ENCODE data around the gene ITGB2. TPM values are rescaled to one million over a fixed set of nuclear protein-coding genes. Genes with fewer than 3 reads are reported as not detected.
"Not testable (repeated sequence)": the region's sequence is repeated elsewhere in the genome, so short reads cannot be mapped to it uniquely, and the experiment has no call there.

ITGB2 gene
- total RNA-seq, 1 experiment from 2014 or later: 120 TPM

DNA sequence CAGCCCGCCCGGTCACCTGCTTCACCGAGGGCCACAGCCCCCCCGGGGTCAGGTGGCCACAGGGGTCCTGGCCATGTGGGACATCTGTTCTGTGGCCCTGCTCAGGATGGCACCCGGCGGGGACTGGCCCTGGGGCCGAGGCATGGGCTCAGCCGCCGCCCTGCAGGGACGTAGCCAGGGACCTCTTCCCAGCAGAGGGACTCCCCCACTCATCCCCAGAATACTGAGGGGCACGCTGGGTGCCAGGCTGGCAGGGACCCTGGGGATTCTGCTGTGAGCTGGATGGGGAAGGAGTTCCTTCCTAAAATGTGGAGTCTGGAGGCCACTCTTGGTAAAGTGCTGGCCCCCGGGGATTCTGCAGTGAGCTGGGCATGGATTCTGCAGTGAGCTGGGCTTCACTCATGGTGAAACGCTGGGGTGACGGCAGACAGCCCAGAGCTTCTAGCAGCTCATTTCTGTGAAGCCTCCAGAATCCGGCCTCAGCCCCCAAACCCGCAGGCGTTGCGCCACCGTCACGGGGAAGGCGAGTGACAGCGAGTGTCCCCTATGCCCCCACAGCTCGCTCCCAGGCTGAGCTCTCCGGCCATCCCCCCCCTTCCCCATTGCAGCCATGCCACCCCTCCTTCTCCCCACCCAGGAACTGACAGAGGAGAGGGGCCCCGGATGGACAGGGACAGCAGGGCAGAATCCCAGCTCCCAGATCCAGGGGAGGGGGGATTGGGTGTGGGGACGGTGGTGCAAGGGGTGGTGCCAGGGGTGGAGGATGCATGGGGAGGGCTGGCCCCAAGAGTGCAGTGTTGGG is 1.4 kb downstream of the ITGB2 start:
- peaks cover 40% of the 10 kb centered on the region for H3K4me1 ChIP-seq (replicated peaks)
- H3K27ac ChIP-seq: no peak overlapping the region
- H3K4me3 ChIP-seq: no peak overlapping the region
- DNase-seq (ENCODE audit: low read depth in 1 of 2, low spot score in 2 of 2): no peak
- H3K9me3 ChIP-seq (replicated peaks): no peaks in the 10 kb centered on the region
- H3K27me3 ChIP-seq (replicated peaks): no peaks in the 10 kb centered on the region
- peaks cover 26% of the 10 kb centered on the region for H3K36me3 ChIP-seq

DNA sequence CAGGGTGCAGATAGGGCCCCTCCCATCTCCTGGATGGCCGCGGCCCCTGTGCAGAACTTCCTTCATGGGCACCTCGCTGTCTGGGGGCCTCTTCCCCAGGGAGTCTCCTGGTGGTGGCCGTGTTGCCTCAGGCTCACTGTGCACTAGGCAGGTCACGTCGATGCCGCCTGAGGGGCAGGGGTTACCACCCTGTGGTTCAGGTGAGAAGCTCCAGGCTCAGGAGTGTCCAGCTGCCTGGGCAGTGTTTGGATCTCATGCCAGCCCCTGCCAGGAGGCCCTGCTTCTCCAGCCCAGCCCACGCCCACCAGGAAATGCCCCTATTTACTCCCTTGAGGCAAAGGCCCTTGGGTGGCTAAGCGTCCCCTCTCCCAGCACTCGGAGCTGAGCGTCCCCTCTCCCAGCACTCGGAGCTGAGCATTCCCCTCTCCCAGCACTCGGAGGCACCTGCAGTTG is 2.1 kb downstream of the ITGB2 start:
- Histone ChIP-seq H3K4me3 (no peak overlapping the region), H3K4me1 (replicated peaks) (peaks cover 42% of the 10 kb centered on the region)
- DNase-seq (ENCODE audit: low read depth in 1 of 2, low spot score in 2 of 2): no peak

DNA sequence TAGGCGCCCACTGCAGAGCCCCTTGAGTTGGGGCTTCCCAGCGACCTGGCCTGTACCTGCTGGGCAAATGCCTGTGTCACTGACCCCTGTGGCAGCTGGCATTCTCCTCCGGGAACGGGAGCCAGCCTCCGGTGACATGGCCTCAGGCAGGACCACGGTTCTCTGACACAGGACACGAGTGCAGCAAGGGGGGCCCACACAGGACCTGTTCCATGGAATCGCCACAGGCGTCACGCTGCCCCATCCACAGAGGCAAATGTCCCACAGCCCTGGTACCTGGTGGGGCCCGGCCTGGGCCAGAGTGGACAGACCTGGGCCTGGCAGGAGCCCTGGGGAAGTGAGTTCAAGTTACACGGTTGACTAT is 2.6 kb downstream of the ITGB2 start:
- H3K4me3 ChIP-seq: no peak overlapping the region
- no peak for DNase-seq (ENCODE audit: low read depth in 1 of 2, low spot score in 2 of 2)
- H3K27me3 ChIP-seq (replicated peaks): no peaks in the 10 kb centered on the region
- peaks cover 47% of the 10 kb centered on the region for H3K4me1 ChIP-seq (replicated peaks)
- H3K27ac ChIP-seq: no peak overlapping the region
- H3K9me3 ChIP-seq (replicated peaks): no peaks in the 10 kb centered on the region
- peaks cover 19% of the 10 kb centered on the region for H3K36me3 ChIP-seq

More for the DNA sequence above, 2.1 kb downstream of the ITGB2 start:
- H3K9me3 ChIP-seq (replicated peaks): no peaks in the 10 kb centered on the region
- H3K27ac ChIP-seq: no peak overlapping the region
- H3K27me3 ChIP-seq (replicated peaks): no peaks in the 10 kb centered on the region
- H3K36me3 ChIP-seq: peaks cover 22% of the 10 kb centered on the region

DNA sequence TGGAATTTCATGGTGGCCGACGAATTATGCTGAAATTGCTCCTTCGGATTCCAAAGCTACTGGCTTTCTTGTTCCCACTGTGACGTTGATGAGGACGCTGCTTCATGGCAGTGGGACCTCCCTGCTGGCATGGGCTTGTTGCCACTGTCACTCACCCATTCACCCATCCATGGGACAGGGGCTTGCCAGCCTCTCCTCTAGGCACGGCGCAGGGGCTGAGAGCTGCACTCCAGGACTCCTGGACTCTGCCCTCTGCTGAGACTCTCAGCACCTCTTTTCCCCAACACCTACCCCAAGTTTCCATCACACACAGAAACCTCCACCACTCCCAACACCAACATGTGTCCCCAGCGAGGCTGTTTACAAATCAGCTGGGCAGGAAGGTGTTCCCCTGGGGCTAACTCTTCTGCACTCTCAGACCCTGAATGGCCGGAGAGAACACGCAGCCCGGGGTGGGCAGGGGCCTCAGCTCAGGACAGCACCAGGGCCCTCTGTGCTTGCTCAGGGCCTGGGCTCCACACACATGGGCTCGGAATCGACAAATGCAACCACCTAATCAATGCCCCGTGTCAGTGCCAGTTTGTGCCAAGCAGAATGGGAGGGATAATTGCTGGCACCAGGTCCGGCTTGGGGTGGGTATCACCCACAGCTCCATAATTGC is 3.1 kb downstream of the ITGB2 start:
- Histone ChIP-seq H3K9me3 (replicated peaks) (no peaks in the 10 kb centered on the region), H3K4me1 (replicated peaks) (peaks cover 49% of the 10 kb centered on the region), H3K36me3 (peaks cover 19% of the 10 kb centered on the region), H3K27me3 (replicated peaks) (no peaks in the 10 kb centered on the region), H3K27ac (0 out of 2 replicates have a peak overlapping the region, but pooled peaks have one; percentile 27), H3K4me3 (no peak overlapping the region)
- DNase-seq (ENCODE audit: low read depth in 1 of 2, low spot score in 2 of 2): no peak

DNA sequence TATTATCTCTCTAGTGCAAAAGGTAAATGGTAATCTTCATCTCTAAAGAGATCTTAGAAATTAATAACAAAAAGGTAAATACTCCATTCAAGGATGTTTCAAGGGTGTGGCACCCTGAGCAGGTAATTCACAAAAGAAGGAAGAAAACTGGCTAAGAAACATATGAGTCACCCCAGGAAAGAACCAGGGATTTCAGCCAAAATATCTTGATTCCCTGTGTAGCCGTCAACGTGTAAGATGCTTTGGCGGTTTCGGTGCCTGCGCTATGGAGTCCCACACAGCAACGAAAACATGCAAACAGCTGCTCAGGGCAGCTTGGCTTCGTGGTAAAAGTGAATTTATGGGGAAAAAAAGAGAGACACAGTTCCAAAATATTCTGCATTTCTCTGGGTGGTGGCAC is 3.7 kb downstream of the ITGB2 start:
- 0 out of 2 replicates have a peak overlapping the region, but pooled peaks have one; percentile 27 for H3K27ac ChIP-seq
- no peak for DNase-seq (ENCODE audit: low read depth in 1 of 2, low spot score in 2 of 2)
- peaks cover 22% of the 10 kb centered on the region for H3K36me3 ChIP-seq
- H3K4me3 ChIP-seq: no peak overlapping the region
- peaks cover 55% of the 10 kb centered on the region for H3K4me1 ChIP-seq (replicated peaks)
- no peaks in the 10 kb centered on the region for H3K27me3 ChIP-seq (replicated peaks)
- H3K9me3 ChIP-seq (replicated peaks): no peaks in the 10 kb centered on the region

DNA sequence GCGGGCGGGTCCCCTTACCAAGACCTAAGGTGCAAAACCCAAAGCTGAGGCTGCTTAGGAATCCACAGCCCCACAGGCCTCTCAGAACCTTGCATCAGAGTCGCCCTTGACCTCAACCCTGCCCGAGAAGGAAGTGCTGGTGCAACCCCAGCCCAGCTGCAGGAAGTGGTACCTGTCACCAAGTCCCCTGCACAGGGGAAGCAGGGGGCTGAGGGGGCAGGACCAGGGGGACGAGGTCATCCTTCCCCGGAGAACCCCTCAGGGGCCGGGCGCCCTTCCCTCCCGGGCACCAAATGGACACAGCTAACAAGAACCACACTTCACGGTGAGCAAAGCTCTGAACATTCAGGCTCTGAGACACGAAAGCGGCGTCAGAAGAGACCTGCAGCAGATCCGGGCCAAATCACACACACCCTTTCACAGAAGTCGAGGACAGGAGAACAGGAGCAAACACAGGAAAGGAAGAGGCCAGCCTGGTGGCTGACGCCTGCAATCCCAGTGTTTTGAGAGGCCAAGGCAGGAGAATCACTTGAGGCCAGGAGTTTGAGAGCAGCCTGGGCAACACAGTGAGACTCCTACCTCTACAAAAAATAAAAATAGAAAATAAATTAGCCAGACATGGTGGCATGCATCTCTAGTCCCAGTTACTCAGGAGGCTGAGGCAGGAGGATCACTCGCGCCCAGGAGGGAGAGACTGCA is 6.4 kb downstream of the ITGB2 start:
- Histone ChIP-seq H3K9me3 (replicated peaks) (no peaks in the 10 kb centered on the region), H3K27me3 (replicated peaks) (no peaks in the 10 kb centered on the region), H3K36me3 (peaks cover 10% of the 10 kb centered on the region), H3K27ac (peak overlapping the region; percentile 88), H3K4me3 (no peak overlapping the region), H3K4me1 (replicated peaks) (peaks cover 76% of the 10 kb centered on the region)
- DNase-seq (ENCODE audit: low read depth in 1 of 2, low spot score in 2 of 2): no peak

DNA sequence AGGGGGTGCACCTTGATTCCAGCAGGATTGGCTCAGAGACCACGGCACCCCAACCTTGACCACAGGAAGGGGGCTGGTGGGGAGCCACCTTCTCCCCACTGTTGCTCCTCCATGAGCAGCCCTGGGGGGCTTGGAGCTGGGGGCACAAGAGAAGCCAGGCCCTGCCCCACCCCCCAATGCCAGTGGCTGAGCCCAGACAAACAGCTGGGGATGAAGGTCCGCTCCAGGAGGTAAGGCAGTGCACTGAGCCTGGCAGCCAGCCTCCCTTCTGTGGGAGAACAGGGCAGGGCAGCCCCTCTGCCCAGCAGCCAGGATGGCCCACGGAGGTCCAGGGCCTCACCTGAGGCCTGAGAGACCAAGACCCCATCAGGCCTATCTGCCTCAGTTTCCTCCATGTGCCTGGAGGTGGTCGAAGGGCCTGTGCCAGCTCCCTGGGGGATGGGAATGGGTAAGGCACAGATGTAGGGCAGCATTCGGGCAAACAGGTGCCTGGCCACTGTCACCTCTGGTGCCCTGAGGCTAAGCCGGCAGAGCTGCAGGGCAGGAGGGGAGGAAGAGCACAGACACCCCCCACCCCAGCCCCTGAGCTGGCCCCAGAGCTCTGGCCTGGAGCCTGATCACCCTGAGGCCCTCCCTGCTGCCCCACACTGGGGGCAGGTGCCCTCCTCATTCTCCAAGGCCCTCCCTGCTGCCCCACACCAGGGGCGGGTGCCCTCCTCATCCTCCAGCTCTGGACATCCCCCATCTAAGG is 7.1 kb downstream of the ITGB2 start:
- H3K27ac ChIP-seq: peak overlapping the region; percentile 88
- H3K27me3 ChIP-seq (replicated peaks): no peaks in the 10 kb centered on the region
- DNase-seq (ENCODE audit: low read depth in 1 of 2, low spot score in 2 of 2): no peak
- no peaks in the 10 kb centered on the region for H3K9me3 ChIP-seq (replicated peaks)
- peaks cover 76% of the 10 kb centered on the region for H3K4me1 ChIP-seq (replicated peaks)
- H3K4me3 ChIP-seq: no peak overlapping the region
- H3K36me3 ChIP-seq: peaks cover 13% of the 10 kb centered on the region

DNA sequence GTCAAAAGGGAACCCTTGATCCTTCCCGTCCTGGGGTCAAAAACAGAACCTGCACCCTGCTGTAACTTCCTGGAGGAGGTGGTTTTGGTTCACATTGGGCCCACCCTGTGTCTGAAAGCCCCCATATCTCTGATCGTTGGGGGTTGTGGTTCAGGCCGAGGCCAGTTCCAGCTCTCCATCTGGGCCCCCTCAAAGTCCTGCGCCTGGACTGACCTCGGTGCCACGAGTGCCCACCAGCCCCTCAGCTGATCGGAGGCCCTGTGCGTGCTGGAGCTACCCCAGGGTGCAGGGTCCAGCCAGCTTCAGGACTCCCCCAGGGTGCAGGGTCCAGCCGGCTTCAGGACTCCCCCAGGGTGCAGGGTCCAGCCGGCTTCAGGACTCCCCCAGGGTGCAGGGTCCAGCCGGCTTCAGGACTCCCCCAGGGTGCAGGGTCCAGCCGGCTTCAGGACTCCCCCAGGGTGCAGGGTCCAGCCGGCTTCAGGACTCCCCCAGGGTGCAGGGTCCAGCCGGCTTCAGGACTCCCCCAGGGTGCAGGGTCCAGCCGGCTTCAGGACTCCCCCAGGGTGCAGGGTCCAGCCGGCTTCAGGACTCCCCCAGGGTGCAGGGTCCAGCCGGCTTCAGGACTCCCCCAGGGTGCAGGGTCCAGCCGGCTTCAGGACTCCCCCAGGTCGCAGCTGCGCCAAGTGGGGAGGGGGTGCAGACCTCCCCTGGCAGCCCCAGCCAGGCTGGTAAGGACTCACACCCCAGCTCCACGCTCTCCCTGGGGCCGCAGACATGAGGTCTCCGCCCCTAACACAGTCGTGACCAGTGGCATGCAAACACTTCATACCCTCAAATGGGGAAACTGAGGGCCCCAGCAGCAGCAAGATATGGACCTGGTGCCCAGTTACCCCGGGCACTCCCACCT is 7.9 kb downstream of the ITGB2 start:
- H3K27me3 ChIP-seq (replicated peaks); H3K36me3 ChIP-seq; H3K9me3 ChIP-seq (replicated peaks); H3K4me3 ChIP-seq; DNase-seq (ENCODE audit: low read depth in 1 of 2, low spot score in 2 of 2): not testable (repeated sequence)
- peak overlapping the region; percentile 88 for H3K27ac ChIP-seq
- H3K4me1 ChIP-seq (replicated peaks): peaks cover 79% of the 10 kb centered on the region

DNA sequence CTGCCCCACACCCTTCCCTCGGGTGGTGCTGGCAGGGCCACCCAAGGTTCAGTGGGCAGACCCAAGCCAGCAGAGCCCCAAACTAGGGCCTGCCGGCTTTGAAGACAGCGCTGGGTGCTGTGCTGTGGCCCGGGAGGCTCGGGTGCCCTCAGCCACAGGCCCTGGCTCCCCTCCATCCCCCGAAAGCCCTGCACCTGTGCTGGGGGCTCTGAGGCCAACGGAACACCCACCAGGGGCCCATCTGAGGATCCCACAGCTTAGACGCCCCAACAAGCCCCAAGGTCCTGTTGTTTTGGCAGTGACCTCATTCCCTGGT is 8.6 kb downstream of the ITGB2 start:
- H3K27ac ChIP-seq: peak overlapping the region; percentile 86
- DNase-seq (ENCODE audit: low read depth in 1 of 2, low spot score in 2 of 2): no peak
- H3K4me3 ChIP-seq: no peak overlapping the region
- no peaks in the 10 kb centered on the region for H3K9me3 ChIP-seq (replicated peaks)
- H3K4me1 ChIP-seq (replicated peaks): peaks cover 78% of the 10 kb centered on the region
- H3K27me3 ChIP-seq (replicated peaks): no peaks in the 10 kb centered on the region
- H3K36me3 ChIP-seq: 0 out of 2 replicates have a peak, but pooled peaks cover 5% of the 10 kb centered on the region

DNA sequence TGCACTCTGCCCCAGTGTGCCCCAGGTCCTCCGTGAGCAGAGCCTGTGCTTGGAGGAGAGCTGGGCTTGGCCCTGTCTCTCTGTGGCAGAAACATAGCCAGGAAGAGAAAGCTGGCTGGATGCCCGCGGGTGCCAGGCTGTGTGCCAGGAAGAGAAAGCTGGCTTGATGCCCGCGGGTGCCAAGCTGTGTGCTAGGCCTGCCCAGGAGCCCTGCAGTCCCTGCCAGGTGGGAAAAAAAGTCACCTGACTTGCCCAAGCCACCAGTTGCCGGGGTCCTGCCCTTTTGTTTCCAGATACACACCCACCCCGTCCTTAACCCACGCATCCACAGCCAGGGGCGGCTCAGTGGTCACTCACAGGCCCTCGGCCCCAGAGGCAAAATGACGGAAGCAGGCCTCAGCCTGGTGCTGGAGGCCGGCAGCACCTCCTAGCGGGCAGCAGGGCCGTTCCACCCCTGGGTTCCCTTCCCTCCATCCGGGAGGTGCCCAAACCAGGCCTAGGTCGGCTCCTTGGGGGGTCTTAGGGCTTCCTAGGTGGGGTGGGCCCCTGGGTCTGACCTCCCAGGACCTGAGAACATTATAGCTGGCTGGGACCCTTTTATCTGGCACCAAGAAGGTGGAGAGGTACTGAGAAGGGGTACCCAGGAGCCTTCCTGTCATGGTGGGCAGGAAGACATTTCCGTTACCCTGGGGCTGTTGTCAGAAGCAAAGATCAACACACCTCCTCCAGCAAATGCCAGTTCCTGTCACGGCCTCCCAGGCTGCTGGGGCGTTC is 9.1 kb downstream of the ITGB2 start:
- no peak overlapping the region for H3K4me3 ChIP-seq
- H3K27me3 ChIP-seq (replicated peaks): no peaks in the 10 kb centered on the region
- H3K27ac ChIP-seq: peak overlapping the region; percentile 86
- peak; percentile 97 to 99 for DNase-seq (ENCODE audit: low read depth in 1 of 2, low spot score in 2 of 2)
- peaks cover 72% of the 10 kb centered on the region for H3K4me1 ChIP-seq (replicated peaks)
- H3K9me3 ChIP-seq (replicated peaks): no peaks in the 10 kb centered on the region
- H3K36me3 ChIP-seq: 0 out of 2 replicates have a peak, but pooled peaks cover 5% of the 10 kb centered on the region

DNA sequence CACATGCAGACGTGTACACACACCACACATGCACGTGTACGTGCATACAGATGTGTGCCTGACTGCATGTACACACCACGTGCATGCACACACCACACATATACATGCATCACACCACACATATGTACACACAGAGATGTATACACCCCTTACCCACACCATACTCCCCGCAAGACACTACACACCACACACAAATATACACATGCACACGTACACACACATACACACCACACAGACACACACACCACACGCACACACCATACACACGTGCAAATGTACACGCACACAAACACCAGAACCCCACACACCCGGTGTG is 9.7 kb downstream of the ITGB2 start:
- H3K4me3 ChIP-seq: no peak overlapping the region
- no peaks in the 10 kb centered on the region for H3K9me3 ChIP-seq (replicated peaks)
- H3K27me3 ChIP-seq (replicated peaks): no peaks in the 10 kb centered on the region
- H3K36me3 ChIP-seq: 0 out of 2 replicates have a peak, but pooled peaks cover 5% of the 10 kb centered on the region
- no peak for DNase-seq (ENCODE audit: low read depth in 1 of 2, low spot score in 2 of 2)
- H3K27ac ChIP-seq: peak overlapping the region; percentile 86
- peaks cover 67% of the 10 kb centered on the region for H3K4me1 ChIP-seq (replicated peaks)
